Ovary (tissue), 9 donors: Measurements from ENCODE around the gene PARP2. TPM values are rescaled to one million over a fixed set of nuclear protein-coding genes. Genes with fewer than 3 reads are reported as not detected.
A peak's percentile ranks its signal among the peaks of the same experiment; 100 is the strongest.

Experiments
- DNase-seq, 5 donors: peaks; one replicate each; pipeline ENCODE4 v3.0.0-alpha.2; 2019 to 2020
- H3K27ac ChIP-seq, 2 donors: fragments of 200-600 bp; one replicate each; pipeline versions ENCODE4 v1.5.1 to v1.8.0; 2019 to 2022
- H3K27me3 ChIP-seq: fragments of 200-600 bp; one replicate; pipeline ENCODE4 v1.8.0; 2022
- H3K36me3 ChIP-seq: fragments of 200-600 bp; sonication (generic); one replicate; pipeline ENCODE4 v1.5.1; 2019
- H3K4me1 ChIP-seq: one replicate; pipeline ENCODE4 v1.8.1; 2013; ENCODE audit warnings: mild to moderate bottlenecking, moderate library complexity; ENCODE audit not compliant: insufficient read depth
- H3K4me3 ChIP-seq: fragments of 200-600 bp; sonication (generic); one replicate; pipeline ENCODE4 v1.5.1; 2017
- H3K9me3 ChIP-seq, 2 donors: fragments of 200-600 bp in 1 of 2; sonication (generic) in 1 of 2; one replicate each; pipeline versions ENCODE4 v1.5.1 to v1.8.1; 2013 to 2019; ENCODE audit warnings: mild to moderate bottlenecking in 1 of 2, moderate library complexity in 1 of 2
- CTCF ChIP-seq, 3 donors: fragments of 450-650 bp in 2 of 3; fragments of 200-600 bp in 1 of 3; IDR thresholded peaks; one replicate each; pipeline versions ENCODE4 v1.5.1 to v1.8.0; 2016 to 2022; ENCODE audit warnings: antibody characterized with exemption in 3 of 3, mild to moderate bottlenecking in 1 of 3
- EP300 ChIP-seq: sonication (generic); formaldehyde crosslinking; IDR thresholded peaks from one replicate; pipeline ENCODE4 v1.6.1; 2017; ENCODE audit warnings: antibody characterized with exemption
- POLR2A ChIP-seq: fragments of 450-650 bp; IDR thresholded peaks from one replicate; pipeline ENCODE4 v1.6.1; 2017; ENCODE audit warnings: antibody characterized with exemption, mild to moderate bottlenecking, moderate library complexity
- WGBS, 3 donors: extraction: QIAGEN DNeasy Blood & Tissue Kit in 1 of 3; methylation state at CpG; one replicate each; pipeline versions ENCODE4 v1.1.5 to v1.1.7; 2013 to 2017; 5-methylcytosine and 5-hydroxymethylcytosine counted together
- intact Hi-C, 4 donors: fragments of 100-400 bp; cut with DNase I; formaldehyde crosslinking; loops; one replicate each; pipeline versions ENCODE4 v1.11.0 to v1.15.1; 2022 to 2023
- polyA plus RNA-seq, 2 donors: library from polyadenylated mRNA; stranded (reverse); fragments of 200-250 nt in 1 of 2; fragments of 350-450 nt in 1 of 2; fragmentation: Illumina TruSeq in 1 of 2; extraction: RNeasy Lipid Tissue Mini Kit (QIAGEN cat#74804) in 1 of 2; gene quantifications; one replicate each; pipeline ENCODE4 v1.2.3, GENCODE V29; 2013 to 2014
- total RNA-seq, 7 donors: library from RNA; depleted of rRNA in 2 of 7; stranded (reverse); fragments of >200 nt in 2 of 7; fragmentation: NEBNext Ultra II Directional in 3 of 7; extraction: Animal tissue kit (Norgen Biotek cat#: 25700) in 3 of 7; gene quantifications; one replicate each; pipeline versions ENCODE4 v1.1.0 to v1.2.4, GENCODE V29; 2016 to 2023
- donor health status: DM: no; HTN: no; CAD: no; lungs with moderate emphysema.
- donor health status: DM: no; HTN: no; CAD: no.
- donor health status: Bipolar disorder and iron deficiency.
- donor health status: DM: yes; HTN: yes; CAD: no.
- donor health status: DM: no; HTN: no; CAD: no.
- donor health status: DM: yes; HTN: yes; CAD: no.

The PARP2 gene
- total and polyA plus RNA-seq, 9 donors, result 7.1 to 38.7 (median 22.8) TPM

- Histone ChIP-seq H3K27me3 (no peaks in the 10 kb centered on the region), H3K27ac (peak overlapping the region in 1 of 2 donors; percentile 92), H3K4me1 (no peaks in the 10 kb centered on the region), H3K4me3 (no peak overlapping the region), H3K36me3 (no peaks in the 10 kb centered on the region), H3K9me3 (no peaks in the 10 kb centered on the region)
- TF ChIP-seq POLR2A, result no peak
- 45 to 54% (median 46%) methylated on average over 2 of the region's 2 CpGs for WGBS, 3 donors
- no peak for DNase-seq
- intact Hi-C loops, result loop anchor here in 3 of 4 donors (5.0 to 10.0 kb wide), 4 partner anchors 116 to 343 kb away; partner anchors contain the start of genes RNASE4 (in 2 of the 3), ANG (in 1 of the 3) and APEX1 (in 1 of the 3)
These were observed 1.8 kb upstream of the PARP2 start for GRCh38 chr14:20341646-20342045.

GRCh38 chr14:20343862-20344220, 406 bp downstream of the PARP2 start:
- no peak for TF ChIP-seq CTCF (IDR thresholded peaks at IDR 0.05)
- no peak for TF ChIP-seq POLR2A
- TF ChIP-seq EP300, result no peak
- H3K36me3 ChIP-seq, result no peaks in the 10 kb centered on the region
- H3K27me3 ChIP-seq, result no peaks in the 10 kb centered on the region
- no peaks in the 10 kb centered on the region for H3K4me1 ChIP-seq
- peak overlapping the region; percentile 89 to 92 for H3K27ac ChIP-seq
- intact Hi-C loops, result loop anchor here in 3 of 4 donors (5.0 to 10.0 kb wide), 4 partner anchors 113 to 341 kb away; partner anchors contain the start of genes RNASE4 (in 2 of the 3), ANG (in 1 of the 3) and APEX1 (in 1 of the 3)
- WGBS, 3 donors, result 1 to 2% (median 2%) methylated on average over 3 of the region's 3 CpGs
- H3K4me3 ChIP-seq, result peak overlapping the region; percentile 60
- H3K9me3 ChIP-seq, result no peaks in the 10 kb centered on the region
- no peak for DNase-seq

GRCh38 chr14:20345366-20345765, 1.9 kb downstream of the PARP2 start:
- H3K36me3 ChIP-seq, result no peaks in the 10 kb centered on the region
- H3K27ac ChIP-seq, result no peak overlapping the region
- H3K9me3 ChIP-seq, result no peaks in the 10 kb centered on the region
- intact Hi-C loops, result loop anchor here in 1 of 4 donors (10.0 kb wide), 1 partner anchor 339 kb away; the partner anchor contains the start of genes ANG and RNASE4
- no peak for DNase-seq
- H3K4me3 ChIP-seq, result no peak overlapping the region
- WGBS, 3 donors, result 84 to 97% (median 91%) methylated on average over 1 of the region's 1 CpG
- H3K27me3 ChIP-seq, result no peaks in the 10 kb centered on the region
- no peaks in the 10 kb centered on the region for H3K4me1 ChIP-seq
- TF ChIP-seq CTCF (IDR thresholded peaks at IDR 0.05) (no peak), POLR2A (no peak), EP300 (no peak)

GRCh38 chr14:20346713-20347112, 3.3 kb downstream of the PARP2 start:
- H3K36me3 ChIP-seq, result no peaks in the 10 kb centered on the region
- no peak for TF ChIP-seq POLR2A
- no peak for TF ChIP-seq CTCF (IDR thresholded peaks at IDR 0.05)
- no peak for TF ChIP-seq EP300

GRCh38 chr14:20347747-20348146, 4.3 kb downstream of the PARP2 start:
- H3K9me3 ChIP-seq, result no peaks in the 10 kb centered on the region
- DNase-seq, result no peak
- WGBS, 3 donors, result 58 to 70% (median 64%) methylated on average over 3 of the region's 3 CpGs
- no peaks in the 10 kb centered on the region for H3K36me3 ChIP-seq
- intact Hi-C loops, result loop anchor here in 1 of 4 donors (10.0 kb wide), 1 partner anchor 337 kb away; the partner anchor contains the start of genes ANG and RNASE4
- no peaks in the 10 kb centered on the region for H3K4me1 ChIP-seq
- TF ChIP-seq POLR2A, result no peak
- no peak for TF ChIP-seq EP300
- no peak for TF ChIP-seq CTCF (IDR thresholded peaks at IDR 0.05)
- no peak overlapping the region for H3K4me3 ChIP-seq
- no peak overlapping the region for H3K27ac ChIP-seq
- H3K27me3 ChIP-seq, result no peaks in the 10 kb centered on the region

More at GRCh38 chr14:20346713-20347112, 3.3 kb downstream of the PARP2 start:
- no peaks in the 10 kb centered on the region for H3K27me3 ChIP-seq
- H3K4me1 ChIP-seq, result no peaks in the 10 kb centered on the region
- intact Hi-C loops, result loop anchor here in 1 of 4 donors (10.0 kb wide), 1 partner anchor 338 kb away; the partner anchor contains the start of genes ANG and RNASE4
- no peak overlapping the region for H3K27ac ChIP-seq
- H3K9me3 ChIP-seq, result no peaks in the 10 kb centered on the region
- H3K4me3 ChIP-seq, result no peak overlapping the region
- DNase-seq, result no peak
- WGBS, 3 donors, result 86 to 100% (median 96%) methylated on average over 1 of the region's 1 CpG
